22Rv1 (cell line): Measurements from ENCODE around the gene PLA2G4F.

ENCODE experiments used
- CTCF ChIP-seq: fragments of 450-650 bp; IDR thresholded peaks from 2 replicates; pipeline ENCODE4 v1.5.1; 2017; ENCODE audit warnings: mild to moderate bottlenecking
- ZFX ChIP-seq: fragments of 450-650 bp; IDR thresholded peaks from 2 replicates; pipeline ENCODE4 v1.6.1; 2017; ENCODE audit warnings: antibody characterized with exemption, borderline replicate concordance

- TF ChIP-seq CTCF = no peak
- no peak for TF ChIP-seq ZFX
Measured at GRCh38 chr15:42159381-42160015, 3.1 kb upstream of the PLA2G4F start.
